GM18907 (cell line): ENCODE results near the gene ATP6V0C.
"Not testable (repeated sequence)": the region's sequence is repeated elsewhere in the genome, so short reads cannot be mapped to it uniquely, and the experiment has no call there.

ENCODE experiments used
- ATAC-seq: cut with Tn5 transposase; IDR thresholded peaks from one replicate; pipeline ENCODE4 v1.9.1; 2021; ENCODE audit warnings: mild to moderate bottlenecking, moderate library complexity; ENCODE audit not compliant: unreplicated experiment

ATP6V0C gene

GRCh38 chr16:2540912-2541311 lies 27.2 kb downstream of the ATP6V0C start:
- ATAC-seq, result not testable (repeated sequence)

DNA sequence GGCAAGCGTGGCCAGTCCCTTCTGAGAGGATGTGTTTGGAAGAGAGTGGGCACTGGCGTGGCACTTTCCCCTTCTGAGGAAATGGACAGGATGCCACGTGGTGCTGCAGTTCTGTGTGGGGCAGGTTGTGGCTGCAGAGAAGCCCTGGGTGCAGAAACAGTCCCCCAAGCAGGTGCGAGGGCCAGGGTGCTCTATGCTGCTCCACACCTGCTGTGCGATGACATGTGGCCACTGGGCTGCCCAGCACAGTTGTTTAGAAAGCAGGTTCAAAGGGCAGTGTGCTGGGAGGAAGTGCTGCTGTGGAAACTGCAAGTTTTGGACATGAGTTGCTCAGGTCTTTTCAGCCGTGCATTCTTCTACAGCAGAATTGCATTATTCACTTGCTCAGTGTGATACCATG lies 27.7 kb downstream of the ATP6V0C start:
- not testable (repeated sequence) for ATAC-seq

DNA sequence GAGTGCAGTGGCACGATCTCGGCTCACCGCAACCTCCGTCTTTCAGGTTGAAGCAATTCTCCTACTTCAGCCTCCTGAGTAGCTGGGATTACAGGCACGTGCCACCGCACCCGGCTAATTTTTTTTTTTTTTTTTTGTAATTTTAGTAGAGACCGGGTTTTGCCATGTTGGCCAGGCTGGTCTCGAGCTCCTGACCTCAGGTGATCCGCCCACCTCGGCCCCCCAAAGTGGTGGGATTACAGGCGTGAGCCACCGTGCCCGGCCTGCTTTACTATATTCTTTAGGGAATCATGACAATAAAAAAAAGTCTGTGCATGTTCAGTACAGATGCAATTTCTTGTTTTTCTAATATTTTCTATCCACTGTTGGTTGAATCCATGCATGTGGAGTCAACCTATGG lies 30.0 kb downstream of the ATP6V0C start:
- not testable (repeated sequence) for ATAC-seq

DNA sequence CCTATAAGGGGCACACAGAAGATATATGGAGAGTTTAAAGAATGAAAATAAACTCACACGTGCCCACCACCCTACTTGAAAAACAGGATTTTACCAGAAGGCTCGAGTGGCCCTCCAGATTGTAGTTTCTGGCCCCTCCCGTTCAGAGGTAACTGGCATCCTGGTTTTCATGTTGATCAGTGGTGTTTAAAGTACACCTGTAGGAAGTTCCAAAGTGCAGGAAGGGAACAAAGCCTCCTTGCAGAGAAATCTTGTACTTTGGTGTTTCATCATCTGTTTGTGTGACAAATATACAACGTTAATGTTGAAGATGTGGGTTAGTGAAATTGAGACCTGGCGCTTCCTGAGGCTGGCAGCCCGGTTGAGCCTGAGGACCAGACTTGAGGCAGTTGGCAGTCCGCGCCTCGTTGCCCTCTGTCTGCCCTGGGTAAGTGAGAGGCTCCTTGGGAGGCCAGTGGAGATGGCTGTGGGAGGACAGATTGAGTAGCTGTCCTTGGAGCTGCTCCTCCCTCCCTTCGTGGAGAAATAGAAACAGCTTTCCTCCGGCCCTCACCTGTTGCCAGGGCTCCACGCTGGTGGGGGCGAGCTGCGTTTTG lies 36.6 kb downstream of the ATP6V0C start:
- not testable (repeated sequence) for ATAC-seq

DNA sequence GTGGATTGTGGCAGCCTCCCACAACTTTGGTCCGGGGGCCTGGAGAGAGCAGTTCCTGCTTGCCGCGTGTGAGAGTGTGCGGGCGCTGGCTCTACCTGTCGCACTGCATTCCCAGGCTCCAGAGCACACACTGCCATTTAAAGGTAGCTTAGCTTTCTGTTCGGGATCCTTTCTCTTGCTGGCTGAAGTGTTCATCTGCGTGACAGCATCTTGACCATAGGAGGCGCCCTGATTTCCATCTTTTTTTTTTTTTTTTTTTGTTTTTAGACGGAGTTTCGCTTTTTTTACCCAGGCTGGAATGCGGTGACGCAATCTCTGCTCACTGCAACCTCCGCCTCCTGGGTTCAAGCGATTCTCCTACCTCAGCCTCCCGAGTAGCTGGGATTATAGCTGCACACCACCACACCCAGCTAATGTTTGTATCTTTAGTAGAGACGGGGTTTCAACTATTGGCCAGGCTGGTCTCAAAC lies 37.7 kb downstream of the ATP6V0C start:
- not testable (repeated sequence) for ATAC-seq

GRCh38 chr16:2554709-2555425 lies 41.1 kb downstream of the ATP6V0C start:
- not testable (repeated sequence) for ATAC-seq

GRCh38 chr16:2557150-2557549 lies 43.4 kb downstream of the ATP6V0C start:
- not testable (repeated sequence) for ATAC-seq

- ATAC-seq, result peak; percentile 58
Observed at GRCh38 chr16:2560131-2560797, 46.5 kb downstream of the ATP6V0C start.

DNA sequence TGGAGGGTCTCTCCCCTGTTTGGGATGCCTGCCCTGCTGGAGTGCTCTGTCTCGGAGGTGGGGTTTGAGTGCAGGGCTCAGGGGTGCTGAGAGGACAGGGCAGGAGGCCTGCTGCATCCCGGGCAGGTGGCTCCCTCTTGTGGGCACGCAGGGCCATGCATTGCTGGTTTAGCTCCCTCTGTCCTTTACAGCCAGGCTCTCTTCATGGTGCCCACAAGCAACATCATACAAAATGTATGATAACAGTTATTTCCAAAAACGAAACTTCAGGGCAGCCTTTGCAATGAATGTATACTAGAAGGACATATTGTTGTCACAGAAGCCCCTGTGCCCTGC lies 47.0 kb downstream of the ATP6V0C start:
- peak; percentile 48 for ATAC-seq

DNA sequence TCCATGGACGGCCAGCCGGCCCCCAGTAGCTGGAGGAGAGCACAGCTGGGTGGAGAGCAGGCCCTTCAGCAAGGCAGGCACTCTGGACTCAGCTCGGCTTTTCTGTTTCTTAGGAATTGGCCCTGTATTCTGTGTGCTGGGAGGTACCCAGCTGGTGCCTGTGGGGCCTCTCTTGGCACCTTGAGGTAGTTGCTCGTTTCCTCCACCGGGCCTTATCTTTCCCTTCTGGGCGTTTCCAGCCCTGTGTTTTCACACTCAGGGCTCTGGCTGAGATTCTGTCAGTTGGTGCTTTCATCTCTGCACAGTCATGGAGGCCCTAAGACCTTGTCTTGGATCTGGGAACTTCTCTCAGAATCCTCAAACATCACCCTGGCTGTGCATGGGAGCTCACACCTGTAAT lies 53.8 kb downstream of the ATP6V0C start:
- ATAC-seq, result not testable (repeated sequence)

GRCh38 chr16:2568573-2568972 lies 54.8 kb downstream of the ATP6V0C start:
- ATAC-seq, result peak; percentile 66
